Measurements from ENCODE around the gene FEZF1. TPM values are rescaled to one million over a fixed set of nuclear protein-coding genes. Genes with fewer than 3 reads are reported as not detected.

The FEZF1 gene
- under 1 TPM in 1 of 4 donors, not detected in 3; 0.19 TPM for total RNA-seq

- no peak for TF ChIP-seq CTCF (IDR thresholded peaks at IDR 0.05)
- ATAC-seq (ENCODE audit: low FRiP score) (no peak), DNase-seq (ENCODE audit: low spot score) (no peak)
Measured at GRCh38 chr7:122304319-122304975, at the start of gene FEZF1. Gene FEZF1, minus strand, starts transcription at chr7:122304750. Its CDS starts 313 bp downstream, at chr7:122304437.

- ATAC-seq (ENCODE audit: low FRiP score) = no peak
- no peak for DNase-seq (ENCODE audit: low spot score)
Measured at GRCh38 chr7:122352454-122352853, 47.9 kb upstream of the FEZF1 start.

GRCh38 chr7:122350701-122351100 lies 46.2 kb upstream of the FEZF1 start:
- no peak for TF ChIP-seq CTCF (IDR thresholded peaks at IDR 0.05)
- DNase-seq (ENCODE audit: low spot score) (no peak), ATAC-seq (ENCODE audit: low FRiP score) (no peak)

More at GRCh38 chr7:122352454-122352853, 47.9 kb upstream of the FEZF1 start:
- no peak for TF ChIP-seq CTCF (IDR thresholded peaks at IDR 0.05)

GRCh38 chr7:122344303-122344620 lies 39.7 kb upstream of the FEZF1 start:
- no peak for ATAC-seq (ENCODE audit: low FRiP score)
- DNase-seq (ENCODE audit: low spot score) = no peak
- TF ChIP-seq CTCF (IDR thresholded peaks at IDR 0.05) = no peak

GRCh38 chr7:122343601-122344302 lies 39.2 kb upstream of the FEZF1 start:
- no peak for TF ChIP-seq CTCF (IDR thresholded peaks at IDR 0.05)

GRCh38 chr7:122340427-122340826 lies 35.9 kb upstream of the FEZF1 start:
- DNase-seq (ENCODE audit: low spot score) = no peak
- no peak for TF ChIP-seq CTCF (IDR thresholded peaks at IDR 0.05)
- ATAC-seq (ENCODE audit: low FRiP score) = no peak

More at GRCh38 chr7:122343601-122344302, 39.2 kb upstream of the FEZF1 start:
- no peak for DNase-seq (ENCODE audit: low spot score)
- ATAC-seq (ENCODE audit: low FRiP score) = no peak
